ENCODE data around the gene RASL12. TPM values are rescaled to one million over a fixed set of nuclear protein-coding genes. Genes with fewer than 3 reads are reported as not detected.
"Not testable (repeated sequence)": the region's sequence is repeated elsewhere in the genome, so short reads cannot be mapped to it uniquely, and the experiment has no call there.

RASL12 gene
- total and polyA plus RNA-seq, 2 experiments from 2014 or later = 4.6 to 6.4 TPM

DNA sequence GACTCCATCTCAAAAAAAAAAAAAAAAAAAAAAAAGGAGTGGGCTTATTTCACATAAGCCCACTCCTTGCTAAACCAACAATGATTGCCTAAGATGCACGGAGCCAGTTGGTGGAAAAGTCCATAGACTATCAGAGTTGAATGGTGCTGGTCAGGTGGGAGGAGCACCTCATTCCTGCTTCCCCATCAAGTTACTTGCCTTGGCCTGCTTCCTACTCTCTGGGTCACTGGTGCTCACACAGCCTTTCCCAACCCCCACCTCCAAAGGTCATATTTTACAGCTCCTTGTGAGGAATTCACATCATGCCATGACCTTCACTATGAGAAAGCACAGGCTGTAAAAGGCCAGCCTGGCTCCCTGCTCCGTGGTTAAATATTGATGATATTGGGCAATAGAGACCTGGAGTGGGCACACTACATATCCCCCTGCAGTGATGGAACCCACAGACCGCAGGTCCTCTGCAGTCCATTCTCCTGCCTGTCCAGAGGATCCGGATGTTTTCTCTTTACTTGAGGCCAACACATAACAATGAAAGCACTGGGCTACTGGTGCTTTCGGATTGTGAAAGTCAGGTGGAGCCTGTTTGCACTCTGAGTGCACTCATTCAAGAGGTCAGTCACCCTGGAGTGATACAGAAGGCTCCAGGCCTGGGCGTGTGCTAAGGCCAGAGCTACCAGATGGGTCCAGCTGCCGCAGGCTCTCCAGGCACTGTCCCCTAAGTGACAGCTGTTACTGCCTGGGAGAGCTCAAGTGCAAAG is 22.9 kb downstream of the RASL12 start, which contains the start of gene SLC51B:
SLC51B (plus strand) TSS at position 664 of the 758 bp plus-strand sequence. CDS start 4,618 bp downstream, outside the sequence.
- WGBS (ENCODE audit: low lambda C conversion rate, missing lambda C conversion rate) = 47% methylated on average over 7 of the region's 7 CpGs

DNA sequence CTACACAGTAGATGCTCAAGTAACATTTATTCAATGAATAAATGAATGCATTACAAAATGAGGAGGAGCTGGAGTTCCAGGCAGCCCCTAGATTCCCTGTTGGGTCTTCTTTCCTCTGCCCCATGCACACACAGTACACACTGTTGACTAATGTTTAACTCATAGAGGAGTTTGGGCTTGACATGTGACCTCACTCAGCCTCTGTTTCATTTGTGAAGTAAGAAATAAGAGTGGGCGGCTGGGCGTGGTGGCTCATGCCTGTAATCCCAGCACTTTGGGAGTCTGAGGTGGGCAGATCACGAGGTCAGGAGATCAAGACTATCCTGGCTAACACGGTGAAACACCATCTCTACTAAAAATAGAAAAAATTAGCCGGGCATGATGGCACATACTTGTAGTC is 23.6 kb downstream of the RASL12 start:
- H3K4me3 ChIP-seq; H4K20me1 ChIP-seq (ENCODE audit: insufficient read depth, poor library complexity, severe bottlenecking); H3K9me3 ChIP-seq (ENCODE audit: low read depth); H3K27me3 ChIP-seq; H2AFZ ChIP-seq; H3K36me3 ChIP-seq (replicated peaks; ENCODE audit: insufficient read depth, low read depth); H3K9me2 ChIP-seq (replicated peaks; ENCODE audit: insufficient read depth): not testable (repeated sequence)
- 73% methylated on average over 5 of the region's 5 CpGs for WGBS (ENCODE audit: low lambda C conversion rate, missing lambda C conversion rate)
- H3K4me2 ChIP-seq = peak overlapping the region; percentile 57
- peaks cover 13% of the 10 kb centered on the region for H3K79me2 ChIP-seq
- H3K4me1 ChIP-seq (ENCODE audit: insufficient read depth) = peaks cover 15% of the 10 kb centered on the region
- H3K27ac ChIP-seq = peak overlapping the region; percentile 74
- DNase-seq (ENCODE audit: low spot score) = peak; percentile 76

More for the DNA sequence above, 22.9 kb downstream of the RASL12 start, which contains the start of gene SLC51B:
- H2AFZ ChIP-seq = no peak within 1 kb of the TSS
- no peaks in the 10 kb centered on the region for H3K36me3 ChIP-seq (replicated peaks; ENCODE audit: insufficient read depth, low read depth)
- H4K20me1 ChIP-seq (ENCODE audit: insufficient read depth, poor library complexity, severe bottlenecking) = no peaks in the 10 kb centered on the region
- no peaks in the 10 kb centered on the region for H3K9me3 ChIP-seq (ENCODE audit: low read depth)
- no peak within 1 kb of the TSS for H3K4me3 ChIP-seq
- DNase-seq (ENCODE audit: low spot score) = peak; percentile 75
- no peak for TF ChIP-seq EZH2phosphoT487 (IDR thresholded peaks at IDR 0.05; ENCODE audit: low read depth, severe bottlenecking, unreplicated experiment)
- TF ChIP-seq EZH2 (IDR thresholded peaks at IDR 0.05; ENCODE audit: borderline replicate concordance) = no peak
- TF ChIP-seq, protein P1, sequence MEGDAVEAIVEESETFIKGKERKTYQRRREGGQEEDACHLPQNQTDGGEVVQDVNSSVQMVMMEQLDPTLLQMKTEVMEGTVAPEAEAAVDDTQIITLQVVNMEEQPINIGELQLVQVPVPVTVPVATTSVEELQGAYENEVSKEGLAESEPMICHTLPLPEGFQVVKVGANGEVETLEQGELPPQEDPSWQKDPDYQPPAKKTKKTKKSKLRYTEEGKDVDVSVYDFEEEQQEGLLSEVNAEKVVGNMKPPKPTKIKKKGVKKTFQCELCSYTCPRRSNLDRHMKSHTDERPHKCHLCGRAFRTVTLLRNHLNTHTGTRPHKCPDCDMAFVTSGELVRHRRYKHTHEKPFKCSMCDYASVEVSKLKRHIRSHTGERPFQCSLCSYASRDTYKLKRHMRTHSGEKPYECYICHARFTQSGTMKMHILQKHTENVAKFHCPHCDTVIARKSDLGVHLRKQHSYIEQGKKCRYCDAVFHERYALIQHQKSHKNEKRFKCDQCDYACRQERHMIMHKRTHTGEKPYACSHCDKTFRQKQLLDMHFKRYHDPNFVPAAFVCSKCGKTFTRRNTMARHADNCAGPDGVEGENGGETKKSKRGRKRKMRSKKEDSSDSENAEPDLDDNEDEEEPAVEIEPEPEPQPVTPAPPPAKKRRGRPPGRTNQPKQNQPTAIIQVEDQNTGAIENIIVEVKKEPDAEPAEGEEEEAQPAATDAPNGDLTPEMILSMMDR (IDR thresholded peaks at IDR 0.05; ENCODE audit: poor library complexity) = no peak
- H3K4me1 ChIP-seq (ENCODE audit: insufficient read depth) = peaks cover 15% of the 10 kb centered on the region
- H3K27me3 ChIP-seq = no peaks in the 10 kb centered on the region
- peak within 1 kb of the TSS; percentile 57 for H3K4me2 ChIP-seq
- H3K9me2 ChIP-seq (replicated peaks; ENCODE audit: insufficient read depth) = no peaks in the 10 kb centered on the region
- H3K79me2 ChIP-seq = peaks cover 13% of the 10 kb centered on the region
- H3K27ac ChIP-seq = peak within 1 kb of the TSS; percentile 74

DNA sequence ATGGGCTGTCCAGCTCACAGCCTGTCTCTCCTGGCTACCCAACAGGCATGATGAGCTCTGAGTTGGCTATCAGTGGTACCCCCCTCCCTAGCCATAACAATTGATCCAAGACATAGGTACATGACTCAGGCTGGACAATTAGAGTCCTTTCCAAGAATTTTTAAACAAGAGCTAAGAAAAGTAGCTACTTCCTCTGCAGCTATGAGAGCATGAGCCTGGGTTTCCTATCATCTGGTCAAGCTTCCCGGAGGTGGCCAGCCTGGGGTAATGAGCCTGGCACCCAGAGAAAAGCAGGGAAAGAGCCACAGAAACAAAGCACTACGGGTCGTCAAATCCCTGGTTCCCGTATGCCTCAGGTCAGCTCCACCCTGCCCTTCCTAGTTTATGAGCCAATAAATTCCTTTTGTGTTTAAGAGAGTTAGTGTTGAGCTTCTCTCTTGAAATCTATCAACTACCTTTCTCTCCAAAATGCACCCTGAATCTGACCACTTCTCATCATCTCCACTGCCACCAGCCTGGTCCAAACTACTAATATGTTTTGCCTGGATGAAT is 24.9 kb downstream of the RASL12 start:
- no peak for DNase-seq (ENCODE audit: low spot score)
- TF ChIP-seq EZH2 (IDR thresholded peaks at IDR 0.05; ENCODE audit: borderline replicate concordance) = no peak
- TF ChIP-seq, protein P1 (IDR thresholded peaks at IDR 0.05; ENCODE audit: poor library complexity) = no peak
- TF ChIP-seq EZH2phosphoT487 (IDR thresholded peaks at IDR 0.05; ENCODE audit: low read depth, severe bottlenecking, unreplicated experiment) = no peak
- Histone ChIP-seq H3K9me3 (ENCODE audit: low read depth) (no peaks in the 10 kb centered on the region), H3K36me3 (replicated peaks; ENCODE audit: insufficient read depth, low read depth) (no peaks in the 10 kb centered on the region), H3K79me2 (peaks cover 13% of the 10 kb centered on the region), H4K20me1 (ENCODE audit: insufficient read depth, poor library complexity, severe bottlenecking) (no peaks in the 10 kb centered on the region), H3K4me1 (ENCODE audit: insufficient read depth) (peaks cover 15% of the 10 kb centered on the region), H2AFZ (no peak overlapping the region), H3K27ac (peak overlapping the region; percentile 74), H3K4me3 (no peak overlapping the region), H3K27me3 (no peaks in the 10 kb centered on the region), H3K9me2 (replicated peaks; ENCODE audit: insufficient read depth) (no peaks in the 10 kb centered on the region), H3K4me2 (no peak overlapping the region)
- WGBS (ENCODE audit: low lambda C conversion rate, missing lambda C conversion rate) = 26% methylated on average over 4 of the region's 4 CpGs

DNA sequence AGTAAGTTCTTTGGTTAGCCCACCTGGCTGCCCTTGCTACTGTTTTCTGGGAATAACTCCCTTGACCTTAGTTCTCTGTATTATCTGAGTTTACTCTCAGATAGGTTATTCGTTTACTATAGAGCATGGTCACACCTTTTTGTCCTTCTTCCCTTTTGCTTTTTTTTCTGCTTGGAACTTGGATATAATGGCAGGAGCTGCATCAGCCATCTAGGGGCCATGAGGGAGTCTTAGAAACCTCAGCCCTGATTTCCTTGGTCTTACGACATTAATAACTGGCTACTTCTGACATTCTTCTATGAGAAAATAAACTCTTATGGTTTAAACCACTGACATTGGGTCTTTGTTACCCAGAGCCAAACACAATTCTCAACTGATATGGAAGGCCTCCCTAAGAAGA is 26.0 kb downstream of the RASL12 start:
- 90% methylated on average over 2 of the region's 2 CpGs for WGBS (ENCODE audit: low lambda C conversion rate, missing lambda C conversion rate)
- Histone ChIP-seq H4K20me1 (ENCODE audit: insufficient read depth, poor library complexity, severe bottlenecking) (no peaks in the 10 kb centered on the region), H3K4me3 (no peak overlapping the region), H3K36me3 (replicated peaks; ENCODE audit: insufficient read depth, low read depth) (no peaks in the 10 kb centered on the region), H3K4me1 (ENCODE audit: insufficient read depth) (peaks cover 22% of the 10 kb centered on the region), H3K9me2 (replicated peaks; ENCODE audit: insufficient read depth) (no peaks in the 10 kb centered on the region), H3K27me3 (no peaks in the 10 kb centered on the region), H3K4me2 (no peak overlapping the region), H3K27ac (no peak overlapping the region), H3K9me3 (ENCODE audit: low read depth) (no peaks in the 10 kb centered on the region), H3K79me2 (peaks cover 4% of the 10 kb centered on the region), H2AFZ (no peak overlapping the region)
- TF ChIP-seq, protein P1 (IDR thresholded peaks at IDR 0.05; ENCODE audit: poor library complexity) = no peak
- TF ChIP-seq EZH2phosphoT487 (IDR thresholded peaks at IDR 0.05; ENCODE audit: low read depth, severe bottlenecking, unreplicated experiment) (no peak), EZH2 (IDR thresholded peaks at IDR 0.05; ENCODE audit: borderline replicate concordance) (no peak)
- DNase-seq (ENCODE audit: low spot score) = no peak
